GOT3 (cell line): ENCODE measurements around the gene FOXL3.

Experiments
- DNase-seq: peaks from one replicate; lab custom pipeline; 2025; ENCODE audit warnings: mixed read lengths; lab: John Stamatoyannopoulos, UW

FOXL3 gene

GRCh38 chr7:266851-267840, 22.8 kb upstream of the FOXL3 start:
- no peak for DNase-seq

GRCh38 chr7:268991-269390, 21.0 kb upstream of the FOXL3 start:
- DNase-seq = no peak

- DNase-seq = no peak
Observed at GRCh38 chr7:269721-270120, 20.2 kb upstream of the FOXL3 start.

- DNase-seq = no peak
Observed at GRCh38 chr7:270351-270983, 19.5 kb upstream of the FOXL3 start.

GRCh38 chr7:271266-272107, 18.5 kb upstream of the FOXL3 start:
- no peak for DNase-seq

- DNase-seq = no peak
Observed at GRCh38 chr7:272108-272615, 17.8 kb upstream of the FOXL3 start.

- no peak for DNase-seq
Observed at GRCh38 chr7:272631-273030, 17.3 kb upstream of the FOXL3 start.

- DNase-seq = no peak
Observed at GRCh38 chr7:273327-273726, 16.6 kb upstream of the FOXL3 start.

- DNase-seq = no peak
Observed at GRCh38 chr7:274266-274665, 15.7 kb upstream of the FOXL3 start.

- DNase-seq = no peak
Observed at GRCh38 chr7:276230-276835, 13.6 kb upstream of the FOXL3 start.

GRCh38 chr7:277228-277627, 12.7 kb upstream of the FOXL3 start:
- no peak for DNase-seq

GRCh38 chr7:278081-278480, 11.9 kb upstream of the FOXL3 start:
- no peak for DNase-seq

GRCh38 chr7:279821-280220, 10.1 kb upstream of the FOXL3 start:
- DNase-seq = no peak

- DNase-seq = no peak
Observed at GRCh38 chr7:280461-280860, 9.5 kb upstream of the FOXL3 start.

GRCh38 chr7:281637-282036, 8.3 kb upstream of the FOXL3 start:
- DNase-seq = no peak

- no peak for DNase-seq
Observed at GRCh38 chr7:282621-283020, 7.3 kb upstream of the FOXL3 start.

- no peak for DNase-seq
Observed at GRCh38 chr7:284762-285722, 4.9 kb upstream of the FOXL3 start.

- DNase-seq = no peak
Observed at GRCh38 chr7:285731-286130, 4.2 kb upstream of the FOXL3 start.

- no peak for DNase-seq
Observed at GRCh38 chr7:286266-286665, 3.7 kb upstream of the FOXL3 start.

GRCh38 chr7:288671-289101, 1.3 kb upstream of the FOXL3 start:
- DNase-seq = no peak
